ENCODE data around the gene CNTNAP5.

Gene CNTNAP5

DNA sequence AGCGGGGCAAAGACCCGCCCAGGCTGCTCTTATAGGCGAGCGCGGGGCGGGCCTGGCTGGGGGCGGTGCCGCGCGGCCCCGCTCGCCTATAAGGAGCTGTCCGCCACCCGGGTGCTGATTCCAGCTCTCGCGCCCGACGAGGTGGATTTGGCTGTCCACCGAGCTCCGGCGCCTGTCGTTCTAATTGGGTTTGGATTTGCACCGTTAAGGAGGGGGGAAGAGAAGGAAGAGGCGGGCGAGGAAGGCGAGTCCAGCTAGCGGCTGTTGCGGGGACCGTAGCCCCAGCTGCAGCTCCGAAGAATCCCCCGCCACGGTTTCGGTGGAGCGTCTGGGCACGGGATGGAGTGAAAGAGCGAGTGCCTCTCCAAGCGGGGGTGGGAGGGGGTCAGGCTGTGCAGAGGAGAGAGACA is at the start of gene CNTNAP5:
Gene CNTNAP5, plus strand, starts transcription at position 117 of the 410 bp plus-strand sequence. CDS start 364 bp downstream, outside the sequence.
- DNase-seq: no peak

DNA sequence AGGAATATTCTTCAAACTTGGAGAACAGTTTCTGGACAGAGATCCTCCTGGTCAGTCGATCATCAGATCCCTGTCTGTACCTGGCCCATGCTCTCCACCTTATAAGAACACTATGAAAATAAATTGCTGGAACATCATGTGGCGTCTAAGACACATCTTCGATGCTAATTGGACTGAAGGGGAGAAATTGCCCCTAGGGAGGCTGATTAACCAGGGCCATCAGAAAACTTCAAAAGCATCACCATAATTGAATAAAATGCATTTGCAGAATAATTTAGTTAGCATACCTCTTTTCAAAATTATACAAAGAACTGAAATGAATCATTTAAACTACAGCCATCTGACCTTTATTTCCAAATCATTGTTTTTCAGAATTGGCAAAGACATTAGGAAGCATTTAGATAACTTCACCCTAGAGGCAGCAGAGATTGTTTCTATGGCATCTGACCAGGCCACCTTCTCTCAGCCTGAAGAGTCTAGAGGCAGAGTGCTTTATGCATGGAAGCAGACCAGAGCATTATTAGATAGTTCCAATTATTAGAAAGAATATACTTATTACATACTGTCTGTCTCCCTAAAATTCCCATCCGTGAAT is 48.9 kb upstream of the CNTNAP5 start:
- no peak for DNase-seq

DNA sequence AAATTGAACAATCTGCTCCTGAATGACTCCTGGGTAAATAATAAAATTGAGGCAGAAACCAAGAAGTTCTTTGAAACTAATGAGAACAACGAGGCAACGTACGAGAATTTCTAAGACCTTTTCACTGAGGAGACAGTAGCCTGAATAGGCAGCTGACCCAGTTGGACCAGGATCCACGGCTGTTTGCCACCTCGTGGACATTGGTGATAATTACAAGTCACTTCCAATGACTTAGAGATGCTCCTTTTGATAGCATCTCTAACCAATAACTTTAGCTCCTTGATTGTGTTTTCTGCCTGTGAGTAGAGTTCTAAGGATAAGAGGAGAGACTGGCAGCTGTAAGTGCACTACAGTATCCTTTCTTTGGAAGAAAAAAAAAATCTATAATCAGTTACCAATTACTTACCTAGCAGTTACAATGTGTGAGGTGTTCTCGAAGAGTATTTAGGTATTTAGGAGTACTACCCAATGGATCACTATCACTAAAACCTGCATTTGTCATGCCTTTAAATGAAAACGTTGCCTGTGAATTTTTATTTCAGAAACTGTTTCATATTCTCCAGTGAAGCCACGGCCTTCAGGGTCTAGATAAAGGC is 31.3 kb upstream of the CNTNAP5 start:
- peak; percentile 23 for DNase-seq

DNA sequence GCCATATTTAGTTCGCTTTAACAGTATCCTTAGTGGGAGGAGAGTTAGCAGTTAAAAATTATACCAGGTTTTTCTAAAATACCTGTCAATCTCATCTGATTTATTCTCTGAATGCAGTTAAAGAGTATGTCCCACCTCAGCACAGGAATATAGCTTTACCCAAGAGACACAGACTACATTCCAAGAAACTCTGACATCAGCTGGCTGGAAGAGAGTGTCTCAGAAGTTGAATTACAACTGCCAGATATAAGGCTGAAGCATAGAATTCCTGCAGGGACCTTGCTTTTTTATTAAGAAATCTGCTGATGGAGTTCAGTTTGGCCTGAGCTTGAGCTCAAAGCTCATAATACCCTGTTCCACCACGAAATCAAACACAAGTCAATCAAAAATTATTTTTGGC is 25.4 kb upstream of the CNTNAP5 start:
- DNase-seq: no peak

DNA sequence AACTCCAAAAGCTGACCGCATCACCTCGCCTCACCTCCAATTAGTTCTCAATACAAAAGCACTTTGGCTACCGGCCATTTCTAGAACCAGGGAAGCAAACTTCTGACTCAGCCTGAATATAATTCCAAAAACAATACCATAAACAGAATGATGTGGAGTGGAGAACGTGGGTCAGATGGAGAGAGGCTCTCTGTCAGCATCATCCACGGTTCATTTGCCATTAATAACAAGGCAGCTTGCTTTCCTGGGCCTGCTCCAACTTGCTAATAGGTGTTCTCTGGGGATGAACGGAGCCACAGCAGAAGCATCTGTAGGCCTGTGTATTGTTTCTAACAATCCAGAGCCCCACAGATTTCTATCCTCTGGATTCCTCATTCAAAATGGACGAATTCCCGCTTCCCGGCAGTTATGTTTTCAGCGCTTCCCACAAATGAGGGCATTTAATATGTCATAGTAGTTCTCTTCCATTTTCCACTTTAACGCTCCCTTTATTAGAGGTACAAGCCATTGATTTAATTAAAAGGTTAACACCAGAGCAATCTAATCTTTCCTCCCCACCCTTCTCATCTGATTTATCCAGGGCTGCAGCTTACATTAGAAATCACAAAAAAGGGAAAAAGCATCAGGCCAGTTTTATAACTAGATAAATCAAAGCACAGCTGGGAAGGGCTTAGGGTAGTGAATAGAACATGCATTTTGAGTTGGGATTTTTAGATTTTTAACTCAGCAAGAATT is 23.2 kb upstream of the CNTNAP5 start:
- peak; percentile 91 for DNase-seq

DNA sequence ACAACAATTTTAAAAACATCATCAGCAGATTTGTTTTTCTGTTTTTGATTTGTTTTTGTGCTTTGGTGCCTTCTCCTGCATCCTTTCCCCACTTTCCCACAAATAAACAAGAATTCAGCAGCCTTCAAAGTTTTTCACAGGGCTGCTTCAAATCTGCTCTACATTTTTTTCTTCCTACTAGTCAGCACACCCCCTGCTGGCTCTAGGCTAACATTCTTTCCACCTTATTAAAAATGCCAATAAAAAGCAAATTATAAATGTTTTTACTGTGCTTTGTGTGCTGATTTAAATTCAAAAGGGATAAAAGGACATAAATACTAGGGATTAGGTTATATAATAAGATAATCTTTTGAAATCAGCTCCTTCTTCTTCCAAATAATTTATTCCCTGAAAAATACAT is 6.2 kb upstream of the CNTNAP5 start:
- peak; percentile 53 for DNase-seq

DNA sequence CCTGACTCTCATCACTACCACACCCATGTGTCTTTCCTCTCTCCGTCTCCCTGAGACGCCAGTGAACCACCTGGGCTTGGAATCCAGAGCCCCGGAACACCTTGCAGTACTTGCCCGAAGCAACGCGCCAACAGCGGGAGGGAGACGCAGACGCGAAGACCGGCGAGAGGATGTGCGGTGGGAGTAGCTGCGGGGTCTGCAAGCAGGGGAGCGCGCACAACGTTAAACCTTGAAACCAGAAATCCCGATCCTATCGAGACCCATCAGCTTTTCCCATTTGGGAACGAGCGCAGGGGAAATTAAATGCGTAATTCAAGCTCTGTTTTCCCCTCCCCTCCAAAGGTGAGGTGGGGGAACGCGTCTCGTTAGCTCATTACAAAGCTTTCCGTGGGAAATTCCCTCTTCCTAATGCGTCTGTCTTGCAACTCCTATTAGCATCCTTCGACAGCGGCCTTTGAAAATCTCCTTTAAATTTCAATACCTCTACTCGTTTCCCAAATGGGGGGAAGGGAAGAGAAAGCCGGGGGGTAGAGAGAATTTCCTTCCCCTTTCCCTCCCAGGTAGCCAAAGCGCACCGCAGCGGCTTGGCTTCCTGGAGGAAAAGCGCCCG is 421 bp upstream of the CNTNAP5 start:
- DNase-seq: peak; percentile 52

DNA sequence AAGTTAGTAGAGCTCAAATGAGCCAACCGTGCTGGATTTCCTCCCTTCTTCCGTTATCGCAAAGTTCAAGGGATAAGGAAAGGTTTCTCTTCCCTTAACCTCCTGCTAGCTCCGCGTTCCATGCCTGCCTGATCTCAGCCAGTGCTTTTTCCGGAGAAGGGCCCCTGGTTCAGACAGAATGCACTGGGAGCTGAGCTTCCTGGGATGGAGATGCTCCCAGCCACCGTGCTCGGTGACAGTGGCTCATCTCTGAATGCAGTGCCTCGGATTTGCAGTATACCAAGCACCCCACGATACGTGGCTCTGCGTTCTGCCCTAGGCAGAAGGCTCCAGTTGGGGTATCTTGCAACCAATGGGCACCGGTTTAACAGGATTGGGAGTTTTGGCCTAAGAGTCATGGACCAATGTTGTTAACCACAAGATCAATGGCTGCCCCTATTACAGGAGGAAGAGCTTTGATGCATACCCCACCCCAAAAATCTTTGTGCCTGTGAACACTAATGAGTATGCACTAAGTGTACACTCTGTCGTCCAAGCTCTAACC is 876 bp downstream of the CNTNAP5 start:
- DNase-seq: no peak

DNA sequence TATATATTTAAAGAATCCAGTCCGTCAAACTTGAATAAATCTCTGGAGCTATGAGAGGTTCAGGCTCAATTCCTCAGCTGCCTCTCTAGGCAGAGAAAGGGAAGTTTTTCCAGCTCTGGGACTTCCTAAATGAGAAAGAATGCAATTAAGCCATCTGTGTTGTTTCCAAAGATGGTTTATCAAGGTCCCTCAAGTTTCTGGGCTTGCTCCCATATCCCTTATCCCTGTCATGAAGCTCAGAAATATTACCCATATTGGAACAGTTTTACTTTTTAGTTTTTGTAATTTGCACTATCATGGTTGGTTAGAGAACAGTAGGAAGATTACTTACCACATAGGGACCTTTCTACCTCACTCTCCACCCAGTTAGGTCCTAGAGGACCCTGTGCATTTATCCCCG is 1.4 kb downstream of the CNTNAP5 start:
- DNase-seq: no peak

DNA sequence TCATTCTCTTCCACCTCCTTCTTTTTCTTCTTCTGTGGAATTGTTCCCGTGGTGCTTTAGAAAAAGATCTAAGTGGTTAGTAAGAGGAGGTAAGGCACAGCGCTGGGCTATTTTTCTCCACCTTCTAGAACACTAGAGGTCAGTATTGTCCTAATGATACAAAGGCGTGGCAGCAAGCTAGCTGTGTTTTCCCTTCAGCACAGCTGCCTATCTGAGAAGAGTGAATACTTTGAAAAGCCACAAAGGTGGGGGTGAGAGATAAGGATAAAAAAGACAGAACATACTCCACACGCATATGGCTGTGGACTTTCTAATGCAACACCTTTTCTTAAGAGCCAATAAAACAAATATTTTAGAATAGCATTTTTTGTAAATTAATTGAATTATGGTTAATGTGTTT is 2.1 kb downstream of the CNTNAP5 start:
- peak; percentile 89 for DNase-seq

DNA sequence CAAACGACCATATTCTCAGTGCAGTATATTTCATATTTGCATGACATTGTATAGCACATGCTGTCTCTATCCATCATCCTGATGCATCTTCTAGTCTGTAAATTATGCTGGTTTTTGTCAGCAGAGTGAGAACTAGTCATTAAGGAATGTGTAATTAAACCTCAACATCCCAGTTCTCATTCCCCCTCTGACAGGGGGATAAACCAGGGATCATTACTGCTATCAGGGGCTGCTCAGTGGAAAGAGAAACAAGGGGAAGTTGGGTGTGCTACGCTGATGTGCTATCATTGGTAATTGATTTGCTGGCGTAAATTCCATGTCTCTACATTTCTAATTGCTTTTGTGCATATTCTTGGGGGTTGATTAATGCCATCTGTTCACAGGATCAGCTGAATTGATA is 7.7 kb downstream of the CNTNAP5 start:
- DNase-seq: no peak

DNA sequence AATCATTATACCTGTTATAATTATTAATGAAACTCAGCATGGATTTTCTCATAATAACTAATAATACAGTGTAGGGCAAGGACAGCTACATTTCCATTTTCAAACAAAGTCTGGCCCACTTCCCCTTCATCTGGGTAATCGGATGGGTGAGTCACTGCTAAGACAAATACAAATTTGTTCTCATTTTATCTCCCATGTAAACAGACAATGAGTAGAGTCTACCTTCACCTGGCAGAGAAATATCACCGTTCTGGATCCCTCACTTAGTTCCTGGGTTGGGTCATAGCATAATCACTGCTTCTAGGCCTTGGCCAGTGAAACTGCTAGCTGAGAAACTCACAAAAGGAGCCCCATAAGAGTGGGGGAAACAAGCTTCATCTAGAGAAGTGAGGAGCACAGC is 9.2 kb downstream of the CNTNAP5 start:
- DNase-seq: no peak

DNA sequence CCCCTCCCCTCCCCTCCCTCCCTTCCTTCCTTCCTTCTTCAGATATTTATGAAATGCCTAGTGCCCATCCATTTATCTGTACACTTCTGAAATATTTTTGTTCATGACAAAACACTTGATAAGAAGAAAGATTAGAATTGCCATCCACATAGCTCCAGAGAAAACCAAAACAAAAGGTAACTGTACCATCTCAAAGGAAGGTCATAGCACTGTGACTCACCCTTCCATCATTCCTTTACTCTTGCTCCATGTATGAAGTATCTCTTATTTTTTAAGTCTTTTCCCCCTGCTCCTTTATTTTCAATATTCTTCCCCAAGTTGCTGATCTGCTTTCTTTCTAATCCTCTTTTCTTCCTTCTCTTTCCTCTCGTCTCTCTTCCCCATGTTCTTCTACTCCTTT is 9.9 kb downstream of the CNTNAP5 start:
- no peak for DNase-seq

DNA sequence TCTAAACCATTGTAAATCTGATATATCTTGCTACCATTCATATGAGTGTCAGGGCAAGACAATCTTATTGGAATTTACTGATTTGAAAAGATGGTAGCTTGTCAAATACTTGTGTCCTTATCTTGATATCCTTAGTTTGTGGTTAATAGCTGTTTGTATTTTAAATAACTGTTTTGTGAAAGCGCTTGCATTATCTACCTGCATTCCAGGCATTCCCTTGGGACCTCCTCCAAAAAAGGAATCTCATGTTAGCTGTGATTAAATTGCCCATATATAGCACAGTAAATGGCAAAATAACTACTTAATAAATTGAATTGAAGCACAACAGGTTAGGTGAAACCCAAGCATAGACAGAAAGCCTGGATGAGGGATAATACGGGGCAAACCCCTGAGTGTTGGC is 13.9 kb downstream of the CNTNAP5 start:
- no peak for DNase-seq

DNA sequence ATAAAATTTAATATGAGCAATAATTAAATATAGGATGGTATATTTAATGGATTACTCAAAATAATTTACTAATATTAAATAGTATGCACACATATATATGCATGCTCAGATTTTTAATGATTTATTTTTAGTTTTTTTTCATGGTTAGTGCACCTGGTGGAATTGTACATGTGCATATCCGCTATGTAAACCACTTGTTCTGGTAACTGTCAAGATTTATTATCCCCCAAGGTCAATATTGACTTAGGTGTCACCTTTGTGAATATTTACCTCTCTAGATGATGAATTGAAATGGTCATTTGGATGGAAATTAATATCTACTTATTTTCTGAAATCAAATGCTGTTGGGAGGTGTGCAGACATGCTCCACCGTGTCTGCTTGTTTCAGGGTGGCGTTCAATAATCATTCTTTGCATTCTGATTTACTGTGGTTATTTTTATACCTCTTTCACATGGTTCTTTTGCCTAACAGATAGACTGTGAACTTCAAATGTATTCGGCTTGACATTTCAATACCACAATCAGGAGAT is 14.7 kb downstream of the CNTNAP5 start:
- no peak for DNase-seq

DNA sequence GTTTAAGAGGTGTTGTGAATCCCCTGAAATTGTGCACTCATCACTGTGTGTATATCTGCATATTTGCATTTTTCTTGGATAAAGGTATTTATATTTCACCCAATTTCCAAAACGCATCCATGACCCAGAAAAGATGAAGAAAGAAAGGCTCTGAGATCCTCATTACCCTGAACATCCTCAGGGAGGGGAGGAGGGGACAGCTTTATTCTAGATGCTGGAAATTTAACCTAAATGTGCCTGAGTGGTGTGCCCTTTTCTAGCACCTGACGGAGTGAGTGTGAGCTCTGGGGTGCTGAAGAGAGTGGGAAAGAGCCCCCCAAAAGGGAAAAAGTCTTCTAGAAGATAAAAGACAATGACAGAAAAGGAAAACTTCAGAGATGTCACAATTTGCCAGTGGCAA is 20.8 kb downstream of the CNTNAP5 start:
- no peak for DNase-seq

DNA sequence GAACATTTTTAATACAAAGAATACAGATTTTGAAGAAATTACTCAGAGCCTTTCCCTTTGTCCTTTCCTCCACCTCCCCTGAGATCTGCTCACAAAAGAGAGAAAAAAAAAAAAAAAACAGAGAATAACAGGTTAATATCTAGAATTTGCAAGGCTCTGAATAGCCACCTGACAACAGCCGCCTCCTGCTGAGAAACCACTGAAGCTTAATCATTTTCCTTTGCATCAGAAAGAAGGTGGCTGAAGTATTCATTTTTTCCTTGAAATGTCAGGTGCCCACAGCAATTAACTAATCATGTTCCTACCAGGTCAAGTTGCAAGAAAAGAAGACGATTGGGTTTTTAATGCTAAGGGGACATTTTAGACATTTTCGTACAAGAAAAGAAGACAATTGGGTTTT is 21.2 kb downstream of the CNTNAP5 start:
- no peak for DNase-seq

DNA sequence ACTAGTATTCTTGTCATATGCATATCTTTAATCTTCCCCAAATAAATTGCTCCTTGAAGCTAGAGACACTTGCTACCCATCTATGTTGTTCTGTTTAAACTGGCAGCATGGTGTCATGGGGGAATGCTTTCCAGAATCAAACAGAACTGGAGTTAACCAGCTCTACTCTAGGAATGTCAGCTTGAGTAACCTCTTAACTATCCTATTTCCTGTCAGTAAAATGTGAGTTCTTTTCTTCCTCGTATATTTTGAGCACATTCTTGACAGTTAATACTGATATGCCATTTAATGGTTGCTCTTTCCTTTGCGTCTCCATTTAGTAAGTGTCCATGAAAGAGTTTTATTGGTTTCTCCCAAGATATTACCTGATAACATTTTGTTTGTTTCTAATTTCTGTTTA is 23.0 kb downstream of the CNTNAP5 start:
- DNase-seq: no peak

DNA sequence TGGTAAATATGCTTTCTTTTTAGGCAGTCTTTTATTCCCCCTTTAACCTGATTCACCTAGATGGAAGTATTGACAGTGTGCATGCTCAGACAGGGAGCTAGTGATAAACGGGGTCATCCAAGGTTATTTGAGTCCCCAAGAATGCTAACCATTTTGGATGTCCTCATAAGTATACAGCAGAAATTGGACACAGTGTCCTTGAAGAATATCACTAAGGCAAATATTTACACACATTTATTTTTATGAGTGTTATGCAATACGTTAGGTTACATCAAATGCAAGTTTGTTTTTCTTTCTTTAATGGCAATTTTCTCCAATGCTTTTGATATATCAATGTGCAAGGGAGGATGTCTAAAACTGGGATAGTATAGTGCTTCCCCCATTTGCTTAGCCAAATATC is 23.6 kb downstream of the CNTNAP5 start:
- no peak for DNase-seq

DNA sequence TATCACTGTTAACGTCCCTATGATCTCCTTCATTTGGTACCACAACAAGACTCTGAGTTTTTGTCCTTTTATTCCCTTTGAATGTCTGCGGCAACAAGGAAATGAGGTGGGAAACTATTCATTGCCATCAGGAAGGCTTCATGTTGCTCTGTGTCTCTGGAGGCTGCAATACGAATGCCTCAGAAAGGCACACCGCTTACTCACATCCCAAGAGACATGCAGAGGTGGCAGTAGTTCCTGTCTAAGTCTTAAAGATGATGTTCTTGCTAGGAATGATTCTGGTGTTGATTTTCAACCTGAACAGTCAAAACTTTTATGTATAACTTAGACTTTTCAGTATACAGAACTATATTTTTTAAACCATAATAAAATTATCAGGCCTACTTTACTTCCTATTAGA is 24.0 kb downstream of the CNTNAP5 start:
- DNase-seq: no peak

DNA sequence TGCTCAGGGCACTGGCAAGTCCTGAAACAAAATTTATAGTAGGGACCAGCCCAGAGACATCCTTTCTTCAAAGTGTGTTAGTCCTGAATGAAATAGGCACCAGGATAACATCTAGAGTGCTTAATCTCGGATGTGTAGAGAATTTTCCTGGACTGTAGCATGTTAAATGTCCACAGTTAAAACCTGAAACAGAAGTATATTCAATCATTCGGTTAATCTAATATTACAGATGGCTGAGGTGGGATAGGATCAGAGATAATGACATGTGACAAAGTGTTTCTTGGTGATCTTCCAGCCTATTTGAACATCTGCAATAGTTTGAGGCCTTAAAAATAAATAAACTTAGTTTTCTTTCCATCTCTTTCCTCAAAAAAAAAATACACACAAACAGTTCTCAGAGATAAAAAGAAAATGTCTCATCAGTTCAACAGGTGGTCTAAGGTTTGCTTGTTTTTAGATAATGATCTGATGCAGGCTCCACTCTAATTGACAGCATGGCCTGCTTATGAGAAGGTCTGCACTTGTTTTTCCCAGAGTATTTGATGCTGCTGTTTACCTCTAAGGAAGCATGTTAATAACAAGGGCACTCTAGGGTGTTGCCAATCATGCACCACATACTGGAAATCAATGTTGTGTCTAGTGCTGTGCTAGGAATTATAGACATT is 25.9 kb downstream of the CNTNAP5 start:
- no peak for DNase-seq

DNA sequence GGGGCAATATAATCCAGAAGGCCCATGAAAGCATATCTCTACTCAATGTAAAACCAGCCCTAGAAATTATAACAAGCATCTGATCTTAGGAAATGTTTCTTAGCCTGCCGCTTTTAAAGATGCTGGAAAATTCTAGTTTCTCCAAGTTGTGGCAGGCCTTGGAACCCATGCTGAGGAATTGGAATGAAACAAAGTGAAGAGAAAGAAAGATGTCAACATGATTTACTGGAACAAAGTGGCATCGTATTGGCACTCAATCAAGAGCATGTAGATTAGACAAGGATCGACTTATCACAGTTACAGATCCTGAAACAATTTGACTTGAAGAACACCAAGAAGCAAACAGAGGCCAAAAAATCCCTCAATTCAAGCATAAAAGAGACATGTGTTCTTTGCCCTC is 28.7 kb downstream of the CNTNAP5 start:
- no peak for DNase-seq

DNA sequence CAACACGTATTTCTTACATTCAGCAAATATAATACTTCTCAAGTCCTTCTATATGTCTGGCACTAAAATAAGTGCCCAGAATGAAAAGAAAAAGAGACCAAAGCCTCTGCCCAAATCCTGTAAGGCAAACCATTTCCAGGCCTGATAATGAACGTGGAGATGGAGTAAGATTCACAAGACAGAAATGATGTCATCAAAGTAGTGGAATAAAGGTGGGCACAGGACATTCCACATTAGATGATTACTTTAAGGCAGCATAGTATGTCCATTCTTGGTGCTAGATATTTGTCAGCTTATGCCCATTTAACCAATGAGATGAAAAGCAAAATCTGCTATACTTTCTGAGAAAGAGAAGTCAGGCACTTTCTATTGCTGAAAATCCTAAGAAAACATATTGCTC is 38.5 kb downstream of the CNTNAP5 start:
- no peak for DNase-seq

All from NCI-H1694 treated with DMSO at 0.1 percent for 48 hours (cell line).